PC-9 (cell line): ENCODE measurements around the gene CEP135. TPM values are rescaled to one million over a fixed set of nuclear protein-coding genes. Genes with fewer than 3 reads are reported as not detected.

Experiments used
- BruUV-seq: library from RNA; stranded (reverse); fragments of 400-500 nt; replicated peaks from 2 replicates; lab custom pipeline; 2021; lab: Mats Ljungman, UMichigan
- CTCF ChIA-PET: fragments of 300-600 bp; sonication (Branson Sonifier 250); formaldehyde crosslinking; loops from one replicate; lab custom pipeline; 2022; ENCODE audit warnings: antibody characterized with exemption; lab: Charles Lee
- POLR2A ChIA-PET: fragments of 300-600 bp; sonication (Branson Sonifier 250); formaldehyde crosslinking; loops from one replicate; lab custom pipeline; 2022; ENCODE audit warnings: antibody characterized with exemption; ENCODE audit not compliant: unreplicated experiment; lab: Charles Lee
- DNase-seq, 2 experiments: peaks; one replicate each; pipeline versions ENCODE4 v3.0.0 to v3.0.0-alpha.2; 2015 to 2022; ENCODE audit warnings: mixed read lengths in 1 of 2
- H2AFZ ChIP-seq: fragments of 200-600 bp; sonication (generic); 2 replicates; pipeline ENCODE4 v1.8.1; 2017; ENCODE audit warnings: antibody characterized with exemption
- H3F3A ChIP-seq: fragments of 200-600 bp; sonication (generic); 2 replicates; pipeline ENCODE4 v1.8.1; 2017; ENCODE audit warnings: antibody characterized with exemption, mild to moderate bottlenecking, low read depth; ENCODE audit not compliant: insufficient read depth
- H3K27ac ChIP-seq: fragments of 200-600 bp; sonication (generic); 2 replicates; pipeline ENCODE4 v1.6.1; 2016; ENCODE audit warnings: mixed run types
- H3K27me3 ChIP-seq: fragments of 200-600 bp; sonication (generic); 2 replicates; pipeline ENCODE4 v1.6.1; 2016; ENCODE audit warnings: low read depth, mixed run types; ENCODE audit not compliant: insufficient read depth
- H3K36me3 ChIP-seq: fragments of 200-600 bp; sonication (generic); 2 replicates; pipeline ENCODE4 v1.6.1; 2016; ENCODE audit warnings: low read depth, mixed run types
- H3K4me1 ChIP-seq: fragments of 200-600 bp; sonication (generic); replicated peaks from 2 replicates; pipeline ENCODE4 v1.6.1; 2016; ENCODE audit warnings: mixed run types; ENCODE audit not compliant: insufficient read depth
- H3K4me2 ChIP-seq: fragments of 200-600 bp; sonication (generic); 2 replicates; pipeline ENCODE4 v1.6.1; 2017; ENCODE audit warnings: mixed run types
- H3K4me3 ChIP-seq: fragments of 200-600 bp; sonication (generic); 2 replicates; pipeline ENCODE4 v1.6.1; 2016; ENCODE audit warnings: mixed run types
- H3K79me2 ChIP-seq: fragments of 200-600 bp; sonication (generic); 2 replicates; pipeline ENCODE4 v1.6.1; 2017; ENCODE audit warnings: low read depth, mixed run types
- H3K9me2 ChIP-seq: fragments of 200-600 bp; sonication (generic); 2 replicates; pipeline ENCODE4 v1.8.1; 2017; ENCODE audit warnings: mild to moderate bottlenecking; ENCODE audit not compliant: insufficient read depth
- H3K9me3 ChIP-seq: fragments of 200-600 bp; sonication (generic); 2 replicates; pipeline ENCODE4 v1.8.1; 2016; ENCODE audit warnings: low read depth; ENCODE audit not compliant: insufficient read depth
- H4K20me1 ChIP-seq: fragments of 200-600 bp; sonication (generic); 2 replicates; pipeline ENCODE4 v1.8.1; 2017; ENCODE audit not compliant: insufficient read depth
- CTCF ChIP-seq: fragments of 200-600 bp; sonication (generic); conservative IDR thresholded peaks from 2 replicates; pipeline ENCODE4 v1.6.1; 2017; ENCODE audit warnings: mixed run types, antibody characterized with exemption, mild to moderate bottlenecking, moderate library complexity
- EZH2 ChIP-seq: fragments of 200-600 bp; sonication (generic); IDR thresholded peaks from 2 replicates; pipeline ENCODE4 v1.8.0; 2017; ENCODE audit warnings: antibody characterized with exemption, low read depth
- intact Hi-C: fragments of 100-400 bp; cut with micrococcal nuclease; formaldehyde crosslinking; loops from one replicate; pipeline ENCODE4 v1.10.0; 2022; ENCODE audit not compliant: unreplicated experiment
- total RNA-seq: library from RNA; stranded (reverse); gene quantifications from 2 replicates; pipeline ENCODE4 v1.2.3, GENCODE V29; 2021

CEP135 gene
- total RNA-seq, 1 experiment from 2014 or later, result 8.8 TPM

GRCh38 chr4:55980725-55981124 is 32.0 kb downstream of the CEP135 start:
- H3K27ac ChIP-seq, result no peak overlapping the region
- no peaks in the 10 kb centered on the region for H3K9me3 ChIP-seq
- DNase-seq, result no peak
- CTCF ChIA-PET, result no interaction called here
- no peak overlapping the region for H3K4me2 ChIP-seq
- no peaks in the 10 kb centered on the region for H3F3A ChIP-seq
- no TSS peak for BruUV-seq
- POLR2A ChIA-PET, result no interaction called here
- no peaks in the 10 kb centered on the region for H4K20me1 ChIP-seq
- intact Hi-C loops, result no loop called here
- no peaks in the 10 kb centered on the region for H3K4me1 ChIP-seq
- H3K36me3 ChIP-seq, result no peaks in the 10 kb centered on the region
- no peaks in the 10 kb centered on the region for H3K27me3 ChIP-seq
- H3K9me2 ChIP-seq, result no peaks in the 10 kb centered on the region
- H2AFZ ChIP-seq, result no peak overlapping the region
- H3K4me3 ChIP-seq, result no peak overlapping the region
- TF ChIP-seq EZH2, result no peak
- TF ChIP-seq CTCF, result no peak
- H3K79me2 ChIP-seq, result no peaks in the 10 kb centered on the region

GRCh38 chr4:55982976-55983375 is 34.2 kb downstream of the CEP135 start:
- no peak overlapping the region for H3K4me2 ChIP-seq
- H3K4me3 ChIP-seq, result no peak overlapping the region
- H4K20me1 ChIP-seq, result no peaks in the 10 kb centered on the region
- POLR2A ChIA-PET, result no interaction called here
- no peaks in the 10 kb centered on the region for H3K36me3 ChIP-seq
- H3K27ac ChIP-seq, result no peak overlapping the region
- H2AFZ ChIP-seq, result no peak overlapping the region
- H3F3A ChIP-seq, result no peaks in the 10 kb centered on the region
- no peaks in the 10 kb centered on the region for H3K9me2 ChIP-seq
- no peaks in the 10 kb centered on the region for H3K9me3 ChIP-seq
- no peaks in the 10 kb centered on the region for H3K4me1 ChIP-seq
- no peak for TF ChIP-seq CTCF
- no peak for TF ChIP-seq EZH2
- H3K79me2 ChIP-seq, result no peaks in the 10 kb centered on the region
- BruUV-seq, result no TSS peak
- no peaks in the 10 kb centered on the region for H3K27me3 ChIP-seq
- CTCF ChIA-PET, result no interaction called here
- intact Hi-C loops, result no loop called here
- no peak for DNase-seq

GRCh38 chr4:55989766-55990165 is 41.0 kb downstream of the CEP135 start:
- Histone ChIP-seq H3K9me3 (no peaks in the 10 kb centered on the region), H3K9me2 (no peaks in the 10 kb centered on the region), H4K20me1 (no peaks in the 10 kb centered on the region), H3F3A (no peaks in the 10 kb centered on the region), H3K4me3 (no peak overlapping the region), H3K4me1 (no peaks in the 10 kb centered on the region), H3K79me2 (no peaks in the 10 kb centered on the region), H3K27me3 (no peaks in the 10 kb centered on the region), H2AFZ (no peak overlapping the region), H3K4me2 (no peak overlapping the region), H3K36me3 (no peaks in the 10 kb centered on the region), H3K27ac (no peak overlapping the region)
- DNase-seq, result no peak
- intact Hi-C loops, result no loop called here
- ChIA-PET CTCF (no interaction called here), POLR2A (no interaction called here)
- TF ChIP-seq EZH2 (no peak), CTCF (no peak)
- BruUV-seq, result no TSS peak
